Mucosa of rectum (tissue), 2 donors: ENCODE measurements around the gene ZNF586.

Experiments
- H3K27ac ChIP-seq, 2 donors: one replicate each; pipeline ENCODE4 v1.7.0; 2013; ENCODE audit warnings: inconsistent platforms in 2 of 2, low read depth in 2 of 2, low read length in 2 of 2
- H3K27me3 ChIP-seq, 2 donors: one replicate each; pipeline ENCODE4 v1.7.0; 2013; ENCODE audit warnings: low read length in 2 of 2; ENCODE audit not compliant: control insufficient read depth in 2 of 2, insufficient read depth in 2 of 2
- H3K36me3 ChIP-seq, 2 donors: one replicate each; pipeline ENCODE4 v1.7.0; 2013; ENCODE audit warnings: low read length in 2 of 2; ENCODE audit not compliant: control insufficient read depth in 2 of 2, insufficient read depth in 2 of 2
- H3K4me1 ChIP-seq, 2 donors: one replicate each; pipeline ENCODE4 v1.7.0; 2013; ENCODE audit warnings: low read length in 2 of 2, mild to moderate bottlenecking in 1 of 2; ENCODE audit not compliant: control insufficient read depth in 2 of 2, insufficient read depth in 2 of 2
- H3K4me3 ChIP-seq, 2 donors: one replicate each; pipeline ENCODE4 v1.7.0; 2013; ENCODE audit warnings: low read length in 2 of 2
- H3K9ac ChIP-seq, 2 donors: one replicate each; pipeline ENCODE4 v1.7.0; 2013; ENCODE audit warnings: low read length in 2 of 2, low read depth in 1 of 2, mild to moderate bottlenecking in 1 of 2
- H3K9me3 ChIP-seq, 2 donors: one replicate each; pipeline ENCODE4 v1.7.0; 2013; ENCODE audit warnings: low read length in 2 of 2; ENCODE audit not compliant: control insufficient read depth in 2 of 2
- donor health status: healthy.
- donor health status: Normal muscosa, but diverticular disease.

The ZNF586 gene

DNA sequence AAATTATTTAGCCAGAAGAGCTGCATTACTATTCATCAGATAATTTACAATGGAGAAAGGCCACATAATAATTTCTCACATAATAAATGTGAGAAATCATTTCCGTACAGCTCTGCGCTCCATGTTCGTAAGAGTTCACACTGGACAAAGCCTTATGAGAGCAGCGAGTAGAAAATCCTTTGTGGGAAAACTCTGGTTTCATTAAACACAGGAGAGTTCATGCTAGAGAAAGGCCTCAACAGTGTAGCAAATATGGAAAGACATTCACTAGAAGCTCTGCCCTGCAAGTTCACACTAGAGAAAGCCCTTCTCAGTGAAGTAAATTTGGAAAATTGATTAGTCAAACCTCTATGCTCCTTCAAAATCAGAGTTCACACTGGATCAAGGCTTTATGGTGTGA lies 14.4 kb upstream of the ZNF586 start:
- Histone ChIP-seq H3K4me3 (peak overlapping the region in 1 of 2 donors; percentile 9), H3K9me3 (peaks cover 51% of the 10 kb centered on the region in 2 donors), H3K4me1 (no peaks in the 10 kb centered on the region), H3K36me3 (peaks cover 68 to 83% of the 10 kb centered on the region in 2 donors), H3K9ac (no peak overlapping the region), H3K27me3 (no peaks in the 10 kb centered on the region), H3K27ac (no peak overlapping the region)

DNA sequence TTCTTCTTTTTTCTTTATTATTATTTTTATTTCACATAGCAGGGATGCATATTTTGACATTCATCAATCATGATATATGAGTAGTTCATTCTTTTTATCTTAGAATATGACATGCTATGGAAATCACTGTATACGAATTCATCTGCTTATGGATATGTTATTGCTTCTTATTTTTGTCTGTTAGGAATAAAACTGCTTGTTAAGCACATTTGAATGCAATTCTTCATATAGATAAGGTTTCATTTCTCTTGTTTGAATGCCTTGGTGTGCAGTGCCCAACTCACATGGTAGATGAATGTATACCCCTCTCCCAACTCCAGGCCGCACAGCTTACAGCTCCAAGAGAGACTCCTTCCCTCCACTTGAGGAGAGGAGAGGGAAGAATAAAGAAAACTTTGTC lies 11.5 kb upstream of the ZNF586 start:
- H3K36me3 ChIP-seq = peaks cover 50 to 68% of the 10 kb centered on the region in 2 donors
- H3K9me3 ChIP-seq = peaks cover 30 to 32% of the 10 kb centered on the region in 2 donors
- H3K9ac ChIP-seq = no peak overlapping the region
- H3K4me1 ChIP-seq = no peaks in the 10 kb centered on the region
- H3K27me3 ChIP-seq = no peaks in the 10 kb centered on the region
- no peak overlapping the region for H3K27ac ChIP-seq
- H3K4me3 ChIP-seq = no peak overlapping the region

DNA sequence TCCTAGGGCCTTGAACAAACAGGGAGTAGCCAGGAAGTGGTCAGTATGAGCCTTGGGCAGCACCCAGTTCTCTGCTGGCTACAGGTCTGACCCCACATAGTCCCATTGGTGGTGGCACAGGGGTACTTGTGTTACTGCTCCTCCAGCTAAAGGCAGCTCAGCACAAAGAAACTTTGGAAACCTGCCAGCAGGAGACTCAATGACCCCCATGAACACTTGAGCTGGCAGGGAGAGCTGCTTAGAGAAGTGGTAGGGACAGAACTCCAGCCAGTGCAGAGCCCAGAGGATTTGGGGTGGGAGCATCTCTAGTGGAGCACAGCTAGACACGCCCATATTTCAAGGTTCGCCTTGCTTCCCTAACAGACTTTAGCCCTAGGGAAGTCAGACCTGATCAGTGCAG lies 10.4 kb upstream of the ZNF586 start:
- Histone ChIP-seq H3K27ac (no peak overlapping the region), H3K36me3 (peaks cover 39 to 60% of the 10 kb centered on the region in 2 donors), H3K4me3 (no peak overlapping the region), H3K9me3 (peaks cover 21 to 23% of the 10 kb centered on the region in 2 donors), H3K27me3 (no peaks in the 10 kb centered on the region), H3K9ac (no peak overlapping the region), H3K4me1 (no peaks in the 10 kb centered on the region)

DNA sequence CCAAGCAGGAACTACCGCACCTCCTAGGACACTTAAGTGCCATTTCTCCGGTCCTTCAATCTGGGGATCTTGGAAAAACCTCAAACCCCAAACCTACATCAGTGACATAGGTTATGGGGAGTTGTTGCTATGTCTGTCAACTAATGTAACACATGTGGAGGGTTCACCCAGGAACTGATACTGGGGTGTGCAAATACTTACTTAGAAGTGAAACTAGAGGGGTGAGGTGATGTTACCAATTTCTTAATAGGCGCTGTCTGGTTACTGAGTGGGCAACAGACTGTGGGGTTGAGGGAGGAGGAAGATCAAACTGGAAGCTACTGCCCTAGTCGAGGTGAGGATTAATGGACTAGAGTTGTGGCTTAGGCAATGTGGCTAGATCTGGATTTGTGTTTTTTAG lies 1.9 kb downstream of the ZNF586 start:
- peaks cover 11 to 30% of the 10 kb centered on the region in 2 donors for H3K36me3 ChIP-seq
- H3K27ac ChIP-seq = no peak overlapping the region
- peak overlapping the region in 1 of 2 donors; percentile 9 for H3K4me3 ChIP-seq
- H3K9me3 ChIP-seq = peaks cover 16 to 27% of the 10 kb centered on the region in 2 donors
- H3K27me3 ChIP-seq = no peaks in the 10 kb centered on the region
- H3K4me1 ChIP-seq = peaks cover 0 to 6% of the 10 kb centered on the region in 2 donors
- H3K9ac ChIP-seq = no peak overlapping the region

DNA sequence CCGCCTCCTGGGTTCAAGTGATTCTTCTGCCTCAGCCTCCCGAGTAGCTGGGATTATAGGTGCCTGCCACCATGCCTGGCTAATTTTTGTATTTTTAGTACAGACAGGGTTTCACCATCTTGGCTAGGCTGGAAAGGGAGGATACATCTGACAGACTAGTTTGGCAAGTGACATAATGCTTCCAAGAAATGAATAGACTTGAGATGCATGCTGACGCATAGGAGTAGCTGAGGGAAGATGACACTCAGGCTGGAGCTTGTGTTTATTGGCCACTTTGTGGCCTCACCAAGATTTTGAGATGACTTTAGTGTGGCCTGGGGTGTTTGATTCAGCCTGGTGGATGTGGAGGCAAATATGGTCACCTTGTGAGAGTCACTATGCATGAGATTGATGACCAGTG lies 4.0 kb downstream of the ZNF586 start:
- Histone ChIP-seq H3K27me3 (no peaks in the 10 kb centered on the region), H3K4me3 (peak overlapping the region in 1 of 2 donors; percentile 20), H3K9me3 (peaks cover 30 to 37% of the 10 kb centered on the region in 2 donors), H3K9ac (no peak overlapping the region), H3K4me1 (peaks cover 0 to 6% of the 10 kb centered on the region in 2 donors), H3K27ac (no peak overlapping the region), H3K36me3 (peaks cover 28 to 47% of the 10 kb centered on the region in 2 donors)

DNA sequence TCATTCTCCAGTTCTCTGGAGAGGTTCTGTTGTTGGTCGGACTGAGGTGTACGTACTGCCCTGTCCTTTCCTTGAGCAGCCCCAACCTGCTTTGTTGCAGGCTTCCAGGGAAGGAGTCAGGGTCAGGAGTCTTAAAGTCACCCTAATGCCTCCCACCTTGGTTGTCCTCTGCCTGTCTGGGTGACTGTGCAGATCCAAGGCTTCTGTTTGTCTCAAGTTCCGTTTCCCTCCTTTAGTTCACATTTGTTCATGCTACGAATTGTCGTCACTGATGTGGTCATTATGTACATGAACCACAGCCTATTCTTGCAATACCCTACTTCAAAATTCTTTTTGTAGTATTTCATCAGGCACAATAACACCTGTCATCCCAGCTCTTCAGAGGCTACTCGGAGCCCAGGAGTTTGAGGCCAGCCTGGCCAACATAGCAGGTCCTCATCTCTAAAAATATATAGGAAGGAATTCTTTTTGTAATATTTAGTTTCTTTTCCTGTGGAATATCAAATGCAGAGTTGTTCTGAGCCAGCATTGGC lies 7.4 kb downstream of the ZNF586 start:
- Histone ChIP-seq H3K27ac (no peak overlapping the region), H3K36me3 (peaks cover 46 to 70% of the 10 kb centered on the region in 2 donors), H3K9me3 (peaks cover 50 to 64% of the 10 kb centered on the region in 2 donors), H3K4me1 (no peaks in the 10 kb centered on the region), H3K4me3 (peak overlapping the region in 1 of 2 donors; percentile 20), H3K27me3 (no peaks in the 10 kb centered on the region), H3K9ac (no peak overlapping the region)

DNA sequence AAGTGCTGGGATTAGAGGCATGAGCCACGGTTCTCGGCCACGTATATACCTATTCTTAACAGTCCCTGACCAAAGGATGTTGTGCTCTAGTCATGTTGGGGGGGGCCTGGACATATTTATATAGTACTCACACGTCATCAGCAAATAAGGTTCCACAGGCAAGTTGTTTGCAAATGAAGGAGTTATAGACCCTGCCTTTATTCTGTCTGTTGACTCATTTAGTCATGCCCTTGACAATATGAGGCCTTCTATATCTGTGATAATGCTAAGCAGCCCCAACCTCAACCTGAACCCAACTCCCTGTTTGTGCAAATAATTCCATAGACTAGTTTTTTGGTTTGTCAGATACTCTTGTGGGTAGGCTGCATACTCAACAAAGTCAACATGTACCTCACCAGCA lies 8.9 kb downstream of the ZNF586 start:
- peak overlapping the region; percentile 32 to 36 for H3K4me3 ChIP-seq
- no peaks in the 10 kb centered on the region for H3K27me3 ChIP-seq
- no peak overlapping the region for H3K9ac ChIP-seq
- no peaks in the 10 kb centered on the region for H3K4me1 ChIP-seq
- peaks cover 46 to 64% of the 10 kb centered on the region in 2 donors for H3K36me3 ChIP-seq
- peaks cover 50 to 54% of the 10 kb centered on the region in 2 donors for H3K9me3 ChIP-seq
- H3K27ac ChIP-seq = no peak overlapping the region

DNA sequence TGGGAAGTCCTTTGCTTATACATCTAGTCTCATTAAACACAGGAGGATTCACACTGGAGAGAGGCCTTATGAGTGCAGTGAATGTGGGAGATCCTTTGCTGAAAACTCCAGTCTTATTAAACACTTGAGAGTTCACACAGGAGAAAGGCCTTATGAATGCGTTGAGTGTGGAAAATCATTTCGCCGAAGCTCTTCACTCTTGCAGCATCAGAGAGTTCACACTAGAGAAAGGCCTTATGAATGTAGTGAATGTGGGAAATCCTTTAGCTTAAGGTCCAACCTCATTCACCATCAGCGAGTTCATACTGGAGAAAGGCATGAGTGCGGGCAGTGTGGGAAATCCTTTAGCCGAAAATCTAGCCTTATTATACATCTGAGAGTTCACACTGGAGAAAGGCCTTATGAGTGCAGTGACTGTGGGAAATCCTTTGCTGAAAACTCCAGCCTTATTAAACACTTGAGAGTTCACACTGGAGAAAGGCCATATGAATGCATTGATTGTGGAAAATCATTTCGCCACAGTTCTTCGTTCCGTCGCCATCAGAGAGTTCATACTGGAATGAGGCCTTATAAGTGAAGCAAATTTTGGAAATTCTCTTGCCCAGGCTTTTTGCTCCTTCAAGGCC lies 9.9 kb downstream of the ZNF586 start:
- Histone ChIP-seq H3K4me3 (peak overlapping the region in 1 of 2 donors; percentile 36), H3K9ac (no peak overlapping the region), H3K9me3 (peaks cover 45 to 50% of the 10 kb centered on the region in 2 donors), H3K4me1 (no peaks in the 10 kb centered on the region), H3K27ac (no peak overlapping the region), H3K36me3 (peaks cover 46 to 59% of the 10 kb centered on the region in 2 donors), H3K27me3 (no peaks in the 10 kb centered on the region)

DNA sequence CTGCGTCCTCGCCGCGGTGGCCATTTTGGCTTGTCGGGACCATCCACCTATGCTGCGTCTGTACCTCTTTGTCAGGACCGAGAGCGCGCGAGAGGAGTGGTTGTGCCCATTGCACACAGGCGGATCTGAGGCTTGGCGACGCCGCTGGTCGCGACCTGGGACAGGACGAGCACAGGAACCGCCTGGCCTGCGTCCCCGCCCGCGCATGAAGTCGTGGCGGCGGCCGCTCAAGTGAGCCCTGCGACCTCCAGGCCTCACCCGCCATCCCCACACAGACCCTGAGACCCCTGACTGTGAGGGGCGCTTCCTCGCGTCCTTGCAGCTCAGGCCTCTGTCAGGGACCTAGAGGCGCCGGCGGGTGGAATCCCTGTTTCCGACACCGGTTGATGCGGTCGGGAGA lies 16.8 kb downstream of the ZNF586 start:
- Histone ChIP-seq H3K9ac (no peak overlapping the region), H3K4me3 (peak overlapping the region in 1 of 2 donors; percentile 5), H3K27me3 (no peaks in the 10 kb centered on the region), H3K4me1 (no peaks in the 10 kb centered on the region), H3K27ac (no peak overlapping the region), H3K36me3 (peaks cover 11 to 24% of the 10 kb centered on the region in 2 donors), H3K9me3 (peaks cover 10 to 14% of the 10 kb centered on the region in 2 donors)

DNA sequence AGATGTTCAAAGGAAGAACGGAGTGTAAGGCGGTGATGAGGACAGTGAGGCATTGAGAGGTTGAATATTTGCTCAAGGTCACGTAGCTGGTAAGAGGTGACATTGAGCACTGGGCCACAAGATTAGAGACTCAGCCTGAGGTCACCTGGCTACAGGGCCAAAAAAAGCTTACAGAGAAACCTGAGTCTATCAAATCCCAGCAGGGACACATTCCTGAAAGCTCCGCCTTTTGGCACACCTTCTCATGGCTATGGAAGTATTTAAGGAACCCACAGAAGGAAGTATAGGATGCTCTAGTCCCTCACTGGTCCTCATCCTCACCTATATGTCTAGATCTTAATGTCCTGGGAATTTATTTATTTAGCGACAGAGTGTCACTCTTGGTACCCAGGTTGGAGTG lies 17.4 kb downstream of the ZNF586 start:
- Histone ChIP-seq H3K9ac (no peak overlapping the region), H3K36me3 (peaks cover 12 to 26% of the 10 kb centered on the region in 2 donors), H3K27ac (no peak overlapping the region), H3K4me1 (no peaks in the 10 kb centered on the region), H3K4me3 (no peak overlapping the region), H3K9me3 (peaks cover 10 to 13% of the 10 kb centered on the region in 2 donors), H3K27me3 (no peaks in the 10 kb centered on the region)
